IMR-90 (cell line): ENCODE measurements around the gene PSMC3. TPM values are rescaled to one million over a fixed set of nuclear protein-coding genes. Genes with fewer than 3 reads are reported as not detected.

ENCODE experiments used
- ATAC-seq: fragments of 200-7000 bp; cut with Tn5 transposase; 2 replicates; pipeline ENCODE4 v1.9.1; 2020; ENCODE audit warnings: low read depth, mild to moderate bottlenecking, moderate library complexity
- BruUV-seq: library from RNA; stranded (reverse); fragments of 400-500 nt; replicated peaks from 2 replicates; lab custom pipeline; 2021; lab: Mats Ljungman, UMichigan
- CTCF ChIA-PET: fragments of 300-600 bp; formaldehyde crosslinking; extraction: SDS; loops from one replicate; lab custom pipeline; 2021; ENCODE audit warnings: antibody characterized with exemption; lab: Yijun Ruan, JAX
- POLR2A ChIA-PET: fragments of 300-600 bp; sonication (Branson Sonifier 250); formaldehyde crosslinking; loops from one replicate; lab custom pipeline; 2022; ENCODE audit warnings: antibody characterized with exemption; ENCODE audit not compliant: unreplicated experiment; lab: Charles Lee
- DNase-seq: peaks from one replicate; pipeline ENCODE4 v3.0.0; 2013
- H2AFZ ChIP-seq: replicated peaks from 2 replicates; pipeline ENCODE3; 2013; ENCODE audit warnings: low read length, mild to moderate bottlenecking; ENCODE audit not compliant: poor library complexity
- H2AK5ac ChIP-seq: 2 replicates; pipeline ENCODE4 v1.6.1; 2013; ENCODE audit warnings: low read depth, low read length, inconsistent platforms
- H2AK9ac ChIP-seq: replicated peaks from 2 replicates; pipeline ENCODE3; 2013; ENCODE audit warnings: mild to moderate bottlenecking, low read depth, low read length, moderate library complexity; ENCODE audit not compliant: poor library complexity
- H2BK120ac ChIP-seq: 2 replicates; pipeline ENCODE4 v1.6.1; 2013; ENCODE audit warnings: low read depth, low read length, inconsistent platforms
- H2BK15ac ChIP-seq: 3 replicates; pipeline ENCODE4 v1.6.1; 2013; ENCODE audit warnings: low read depth, low read length, inconsistent platforms
- H2BK20ac ChIP-seq: 2 replicates; pipeline ENCODE4 v1.6.1; 2013; ENCODE audit warnings: low read depth, mild to moderate bottlenecking, inconsistent platforms, low read length, moderate library complexity
- H2BK5ac ChIP-seq: 2 replicates; pipeline ENCODE4 v1.6.1; 2013; ENCODE audit warnings: mild to moderate bottlenecking, low read depth, low read length, inconsistent platforms; ENCODE audit not compliant: poor library complexity, severe bottlenecking
- H3K14ac ChIP-seq: replicated peaks from 2 replicates; pipeline ENCODE4 v1.6.1; 2013; ENCODE audit warnings: low read depth, low read length, inconsistent platforms
- H3K18ac ChIP-seq: 2 replicates; pipeline ENCODE4 v1.6.1; 2013; ENCODE audit warnings: low read depth, low read length, control low read depth
- H3K23ac ChIP-seq: 2 replicates; pipeline ENCODE4 v1.6.1; 2013; ENCODE audit warnings: low read depth, low read length, inconsistent platforms
- H3K27ac ChIP-seq: 2 replicates; pipeline ENCODE4 v1.5.1; 2013; ENCODE audit warnings: mild to moderate bottlenecking, control low read depth, low read length; ENCODE audit not compliant: insufficient read depth
- H3K27me3 ChIP-seq: 2 replicates; pipeline ENCODE4 v1.6.1; 2013; ENCODE audit warnings: low read length; ENCODE audit not compliant: control insufficient read depth, insufficient read depth
- H3K36me3 ChIP-seq: 2 replicates; pipeline ENCODE4 v1.6.1; 2013; ENCODE audit warnings: low read length, mixed read lengths; ENCODE audit not compliant: control insufficient read depth, insufficient read depth
- H3K4ac ChIP-seq: 2 replicates; pipeline ENCODE4 v1.6.1; 2013; ENCODE audit warnings: low read depth, low read length, inconsistent platforms
- H3K4me1 ChIP-seq: 2 replicates; pipeline ENCODE4 v1.6.1; 2013; ENCODE audit warnings: low read length, mixed read lengths; ENCODE audit not compliant: control insufficient read depth, insufficient read depth
- H3K4me2 ChIP-seq: 2 replicates; pipeline ENCODE4 v1.6.1; 2013; ENCODE audit warnings: low read depth, mild to moderate bottlenecking, control low read depth, low read length, moderate library complexity
- H3K4me3 ChIP-seq: 2 replicates; pipeline ENCODE4 v1.5.1; 2013; ENCODE audit warnings: low read depth, mild to moderate bottlenecking, control low read depth, low read length, moderate library complexity; ENCODE audit not compliant: insufficient read depth
- H3K56ac ChIP-seq: 2 replicates; pipeline ENCODE4 v1.6.1; 2013; ENCODE audit warnings: low read length, inconsistent platforms; ENCODE audit not compliant: insufficient read depth; ENCODE audit errors: extremely low read depth
- H3K79me1 ChIP-seq, 2 experiments: 2 replicates each; pipeline ENCODE4 v1.6.1; 2013; ENCODE audit warnings: low read length in 2 of 2, inconsistent platforms in 1 of 2, low read depth in 1 of 2
- H3K9ac ChIP-seq: 2 replicates; pipeline ENCODE4 v1.6.1; 2013; ENCODE audit warnings: low read depth, low read length, control low read depth
- H3K9me1 ChIP-seq: 2 replicates; pipeline ENCODE4 v1.6.1; 2013; ENCODE audit warnings: low read length, inconsistent platforms; ENCODE audit not compliant: insufficient read depth
- H3K9me3 ChIP-seq: 2 replicates; pipeline ENCODE4 v1.6.1; 2013; ENCODE audit warnings: low read length; ENCODE audit not compliant: control insufficient read depth, insufficient read depth
- H4K20me1 ChIP-seq: 2 replicates; pipeline ENCODE4 v1.6.1; 2013; ENCODE audit warnings: low read length, inconsistent platforms; ENCODE audit not compliant: insufficient read depth
- H4K5ac ChIP-seq: 2 replicates; pipeline ENCODE4 v1.6.1; 2013; ENCODE audit warnings: mild to moderate bottlenecking, low read depth, low read length, control low read depth
- H4K8ac ChIP-seq, 2 experiments: 2 replicates each; pipeline ENCODE4 v1.6.1; 2013; ENCODE audit warnings: low read depth in 2 of 2, low read length in 2 of 2, control low read depth in 1 of 2, inconsistent platforms in 1 of 2
- H4K91ac ChIP-seq: 2 replicates; pipeline ENCODE4 v1.6.1; 2013; ENCODE audit warnings: low read depth, low read length, inconsistent platforms; ENCODE audit not compliant: insufficient read depth
- CEBPB ChIP-seq: IDR thresholded peaks from 2 replicates; pipeline ENCODE4 v1.6.1; 2012; ENCODE audit warnings: low read depth, low read length, improper control_type of control experiment
- CTCF ChIP-seq: conservative IDR thresholded peaks from 2 replicates; pipeline ENCODE4 v1.5.1; 2012; ENCODE audit warnings: mild to moderate bottlenecking, low read depth, low read length, improper control_type of control experiment
- FOS ChIP-seq: fragments of 150-350 bp; IDR thresholded peaks from 2 replicates; pipeline ENCODE4 v1.6.1; 2016; ENCODE audit warnings: low read depth, low read length
- MAFK ChIP-seq: IDR thresholded peaks from 2 replicates; pipeline ENCODE4 v1.6.1; 2012; ENCODE audit warnings: low read depth, low read length, improper control_type of control experiment
- MAZ ChIP-seq: IDR thresholded peaks from 2 replicates; pipeline ENCODE4 v1.6.1; 2012; ENCODE audit warnings: low read depth, mild to moderate bottlenecking, low read length, improper control_type of control experiment, moderate library complexity, borderline replicate concordance
- MXI1 ChIP-seq: IDR thresholded peaks from 2 replicates; pipeline ENCODE4 v1.6.1; 2012; ENCODE audit warnings: low read depth, mild to moderate bottlenecking, low read length, moderate library complexity, borderline replicate concordance
- RAD21 ChIP-seq: IDR thresholded peaks from 2 replicates; pipeline ENCODE4 v1.6.1; 2012; ENCODE audit warnings: low read length, improper control_type of control experiment
- RCOR1 ChIP-seq: IDR thresholded peaks from 2 replicates; pipeline ENCODE4 v1.6.1; 2012; ENCODE audit warnings: mild to moderate bottlenecking, low read length, improper control_type of control experiment; ENCODE audit not compliant: insufficient replicate concordance
- RFX5 ChIP-seq: IDR thresholded peaks from 2 replicates; pipeline ENCODE4 v1.8.0; 2012; ENCODE audit warnings: low read depth, mild to moderate bottlenecking, low read length, moderate library complexity
- SMC3 ChIP-seq: fragments of 150-350 bp; IDR thresholded peaks from 2 replicates; pipeline ENCODE4 v1.6.1; 2016; ENCODE audit warnings: low read depth, mild to moderate bottlenecking, antibody characterized with exemption, low read length, moderate library complexity
- WGBS, 2 experiments: methylation state at CpG; one replicate each; pipeline versions ENCODE4 v1.1.5 to v1.1.7; 2013; ENCODE audit warnings: missing lambda C conversion rate in 2 of 2; ENCODE audit not compliant: insufficient read length in 1 of 2; ENCODE audit errors: extremely low coverage in 2 of 2; 5-methylcytosine and 5-hydroxymethylcytosine counted together
- dilution Hi-C: fragments of 300-500 bp; cut with HindIII; formaldehyde crosslinking; loops from one replicate; pipeline ENCODE4 v1.14.3; 2018; ENCODE audit warnings: low sequenced_read_pairs; ENCODE audit not compliant: unreplicated experiment
- in situ Hi-C: fragments of 300-500 bp; cut with MboI; formaldehyde crosslinking; loops from 3 replicates; pipeline ENCODE4 v1.14.3; 2019; ENCODE audit warnings: low sequenced_read_pairs, inconsistent platforms, mixed read lengths
- intact Hi-C: fragments of 100-400 bp; cut with micrococcal nuclease; formaldehyde crosslinking; loops from 2 replicates; pipeline ENCODE4 v1.10.0; 2022
- polyA plus RNA-seq, 3 experiments: library from polyadenylated mRNA; depleted of rRNA; stranded (reverse); fragments of >200 nt; gene quantifications; 2 replicates each; pipeline ENCODE4 v1.2.3, GENCODE V29; 2012; ENCODE audit warnings: low replicate concordance in 1 of 3
- total RNA-seq: library from RNA; depleted of rRNA; stranded (reverse); fragments of >200 nt; gene quantifications from 2 replicates; pipeline ENCODE4 v1.2.3, GENCODE V29; 2012

PSMC3 gene
- total and polyA plus RNA-seq, 2 of the 4 experiments (the other 2 are of a cell fraction), result 238 to 253 TPM

GRCh38 chr11:47441421-47441820 lies 15.2 kb upstream of the PSMC3 start:
- Histone ChIP-seq H4K5ac (no peak overlapping the region), H3K9me1 (no peaks in the 10 kb centered on the region; the same call in 1 of the 2 replicates), H3K79me1 (no peaks in the 10 kb centered on the region), H2BK120ac (no peak overlapping the region), H3K14ac (no peak overlapping the region), H3K9ac (no peak overlapping the region), H4K20me1 (no peaks in the 10 kb centered on the region), H2BK5ac (no peak overlapping the region), H3K23ac (no peak overlapping the region), H2BK20ac (no peak overlapping the region), H3K36me3 (no peaks in the 10 kb centered on the region), H3K9me3 (no peaks in the 10 kb centered on the region), H3K27ac (no peak overlapping the region), H4K91ac (no peak overlapping the region), H3K56ac (no peak overlapping the region), H2AK5ac (no peak overlapping the region), H3K27me3 (no peaks in the 10 kb centered on the region), H3K18ac (no peak overlapping the region), H3K4me1 (no peaks in the 10 kb centered on the region), H2BK15ac (no peak overlapping the region), H3K4me2 (no peak overlapping the region), H3K4me3 (no peak overlapping the region), H4K8ac (no peak overlapping the region), H2AK9ac (no peak overlapping the region), H2AFZ (no peak overlapping the region), H3K4ac (no peak overlapping the region)
- DNase-seq (no peak), ATAC-seq (no peak)
- POLR2A ChIA-PET, result no interaction called here
- BruUV-seq, result no TSS peak
- TF ChIP-seq MAZ (no peak), MXI1 (no peak), CTCF (no peak), SMC3 (no peak), FOS (no peak), CEBPB (no peak), RAD21 (no peak), RCOR1 (no peak), MAFK (no peak), RFX5 (no peak)
- CTCF ChIA-PET, result no interaction called here
- dilution Hi-C loops, result no loop called here
- WGBS, 2 experiments, result 74% methylated on average over 2 of the region's 12 CpGs; no CpG with 5 or more reads in 1 of the 2 experiments
- in situ Hi-C loops, result no loop called here
- intact Hi-C loops, result no loop called here
